ENCODE measurements around the gene MOSMO.
"Not testable (repeated sequence)": the region's sequence is repeated elsewhere in the genome, so short reads cannot be mapped to it uniquely, and the experiment has no call there.

GRCh38 chr16:22111629-22112028 is 103.7 kb downstream of the MOSMO start:
- TF ChIP-seq CTCF (IDR thresholded peaks at IDR 0.05); EZH2phosphoT487 (IDR thresholded peaks at IDR 0.05; ENCODE audit: borderline replicate concordance, low read depth); REST (IDR thresholded peaks at IDR 0.05; ENCODE audit: low read depth, low read length); YY1 (IDR thresholded peaks at IDR 0.05; ENCODE audit: low read depth); TAF1 (IDR thresholded peaks at IDR 0.05; ENCODE audit: borderline replicate concordance, low read depth, low read length); EP300 (IDR thresholded peaks at IDR 0.05; ENCODE audit: borderline replicate concordance in 1 of 2, low read depth in 1 of 2, low read length in 1 of 2); TCF12 (IDR thresholded peaks at IDR 0.05): not testable (repeated sequence)
